Effector CD4-positive, alpha-beta T cell (primary cell): ENCODE data around the gene ZNF277.
"Not testable (repeated sequence)": the region's sequence is repeated elsewhere in the genome, so short reads cannot be mapped to it uniquely, and the experiment has no call there.

ENCODE experiments used
- DNase-seq: peaks from one replicate; pipeline ENCODE4 v3.0.0-alpha.2; 2020

The ZNF277 gene

GRCh38 chr7:112298543-112299100 is 92.1 kb downstream of the ZNF277 start:
- no peak for DNase-seq

- no peak for DNase-seq
Observed at GRCh38 chr7:112300072-112300471, 93.6 kb downstream of the ZNF277 start.

GRCh38 chr7:112300831-112301407 is 94.4 kb downstream of the ZNF277 start:
- no peak for DNase-seq

- DNase-seq: no peak
Observed at GRCh38 chr7:112302566-112302965, 96.1 kb downstream of the ZNF277 start.

- no peak for DNase-seq
Observed at GRCh38 chr7:112306903-112307302, 100.4 kb downstream of the ZNF277 start.

GRCh38 chr7:112307506-112307905 is 101.0 kb downstream of the ZNF277 start:
- no peak for DNase-seq

- no peak for DNase-seq
Observed at GRCh38 chr7:112308974-112309373, 102.5 kb downstream of the ZNF277 start.

GRCh38 chr7:112316803-112317202 is 110.3 kb downstream of the ZNF277 start:
- not testable (repeated sequence) for DNase-seq

- no peak for DNase-seq
Observed at GRCh38 chr7:112322070-112322469, 115.6 kb downstream of the ZNF277 start.

GRCh38 chr7:112327566-112327965 is 121.1 kb downstream of the ZNF277 start:
- DNase-seq: no peak

- DNase-seq: no peak
Observed at GRCh38 chr7:112331492-112331891, 125.0 kb downstream of the ZNF277 start.

- no peak for DNase-seq
Observed at GRCh38 chr7:112334366-112334765, 127.9 kb downstream of the ZNF277 start.

- no peak for DNase-seq
Observed at GRCh38 chr7:112336261-112336660, 129.8 kb downstream of the ZNF277 start.

- DNase-seq: no peak
Observed at GRCh38 chr7:112336936-112337576, 130.6 kb downstream of the ZNF277 start.

GRCh38 chr7:112337892-112338291 is 131.4 kb downstream of the ZNF277 start:
- DNase-seq: no peak

GRCh38 chr7:112338786-112339185 is 132.3 kb downstream of the ZNF277 start:
- no peak for DNase-seq

- DNase-seq: no peak
Observed at GRCh38 chr7:112341464-112341863, 135.0 kb downstream of the ZNF277 start.

GRCh38 chr7:112346381-112347060 is 140.0 kb downstream of the ZNF277 start:
- DNase-seq: no peak

- DNase-seq: no peak
Observed at GRCh38 chr7:112347088-112347487, 140.6 kb downstream of the ZNF277 start.

GRCh38 chr7:112350585-112350984 is 144.1 kb downstream of the ZNF277 start:
- no peak for DNase-seq

- no peak for DNase-seq
Observed at GRCh38 chr7:112356596-112356995, 150.1 kb downstream of the ZNF277 start.

GRCh38 chr7:112357136-112357535 is 150.6 kb downstream of the ZNF277 start:
- no peak for DNase-seq

GRCh38 chr7:112358513-112358912 is 152.0 kb downstream of the ZNF277 start:
- no peak for DNase-seq

GRCh38 chr7:112359086-112359485 is 152.6 kb downstream of the ZNF277 start:
- no peak for DNase-seq
